NCI-H1048 (cell line): ENCODE data around the gene FGF18.

ENCODE experiments used
- DNase-seq: peaks from one replicate; lab custom pipeline; 2025; lab: John Stamatoyannopoulos, UW

Gene FGF18

GRCh38 chr5:171442287-171443042 is 23.0 kb downstream of the FGF18 start:
- no peak for DNase-seq

GRCh38 chr5:171444582-171444981 is 25.1 kb downstream of the FGF18 start:
- no peak for DNase-seq

- no peak for DNase-seq
Measured at GRCh38 chr5:171445644-171446516, 26.4 kb downstream of the FGF18 start.

GRCh38 chr5:171447226-171447625 is 27.8 kb downstream of the FGF18 start:
- no peak for DNase-seq

GRCh38 chr5:171449426-171449825 is 30.0 kb downstream of the FGF18 start:
- no peak for DNase-seq

- DNase-seq: no peak
Measured at GRCh38 chr5:171450423-171451331, 31.2 kb downstream of the FGF18 start.

GRCh38 chr5:171451421-171451820 is 32.0 kb downstream of the FGF18 start:
- no peak for DNase-seq

- DNase-seq: no peak
Measured at GRCh38 chr5:171453056-171453725, 33.7 kb downstream of the FGF18 start.

- no peak for DNase-seq
Measured at GRCh38 chr5:171453988-171454387, 34.5 kb downstream of the FGF18 start.

- no peak for DNase-seq
Measured at GRCh38 chr5:171454549-171454948, 35.1 kb downstream of the FGF18 start.

- DNase-seq: no peak
Measured at GRCh38 chr5:171455522-171455921, 36.1 kb downstream of the FGF18 start.

GRCh38 chr5:171457208-171457981 is 37.9 kb downstream of the FGF18 start:
- no peak for DNase-seq

GRCh38 chr5:171459839-171460238 is 40.4 kb downstream of the FGF18 start:
- DNase-seq: no peak

- no peak for DNase-seq
Measured at GRCh38 chr5:171462136-171462927, 42.9 kb downstream of the FGF18 start.

GRCh38 chr5:171462928-171463861 is 43.7 kb downstream of the FGF18 start:
- no peak for DNase-seq

- no peak for DNase-seq
Measured at GRCh38 chr5:171463862-171464229, 44.4 kb downstream of the FGF18 start.

GRCh38 chr5:171464829-171465228 is 45.4 kb downstream of the FGF18 start:
- no peak for DNase-seq

GRCh38 chr5:171467107-171467506 is 47.7 kb downstream of the FGF18 start:
- DNase-seq: no peak

GRCh38 chr5:171469326-171469725 is 49.9 kb downstream of the FGF18 start:
- DNase-seq: no peak
